Measurements from ENCODE around the gene SGPL1. TPM values are rescaled to one million over a fixed set of nuclear protein-coding genes. Genes with fewer than 3 reads are reported as not detected.

SGPL1 gene
- total RNA-seq, 1 donor from 2014 or later, result 51.5 TPM

GRCh38 chr10:70795613-70796012, 20.1 kb upstream of the SGPL1 start:
- H3K4me1 ChIP-seq, result peaks cover 15% of the 10 kb centered on the region
- no peaks in the 10 kb centered on the region for H4K20me1 ChIP-seq (ENCODE audit: low read depth)
- no peaks in the 10 kb centered on the region for H3K4me1 Mint-ChIP-seq
- H2AFZ ChIP-seq (replicated peaks), result no peak overlapping the region
- H3K36me3 ChIP-seq, result no peaks in the 10 kb centered on the region
- no peaks in the 10 kb centered on the region for H3K27me3 ChIP-seq
- H3K9ac ChIP-seq, result no peak overlapping the region
- no peaks in the 10 kb centered on the region for H3K9me3 ChIP-seq (ENCODE audit: low read depth)
- no peaks in the 10 kb centered on the region for H3F3A ChIP-seq (ENCODE audit: low read depth)
- TF ChIP-seq EZH2phosphoT487 (IDR thresholded peaks at IDR 0.05) (no peak), CTCF (IDR thresholded peaks at IDR 0.05) (no peak), EZH2 (IDR thresholded peaks at IDR 0.05) (no peak)
- no peak overlapping the region for H3K4me3 Mint-ChIP-seq
- H3K36me3 Mint-ChIP-seq, result no peaks in the 10 kb centered on the region
- no peak overlapping the region for H3K27ac ChIP-seq
- H3K4me2 ChIP-seq, result no peak overlapping the region
- no peak for DNase-seq (ENCODE audit: low spot score)
- no peaks in the 10 kb centered on the region for H3K79me2 ChIP-seq (ENCODE audit: low read depth)
- H3K4me3 ChIP-seq, result no peak overlapping the region
- no peak overlapping the region for H3K27ac Mint-ChIP-seq
- peaks cover 8% of the 10 kb centered on the region for H3K9me3 Mint-ChIP-seq
- H3K27me3 Mint-ChIP-seq (ENCODE audit: insufficient read depth, low read depth), result peaks cover 3% of the 10 kb centered on the region

- H3K4me1 ChIP-seq, result no peaks in the 10 kb centered on the region
- Mint-ChIP-seq H3K9me3 (peaks cover 8% of the 10 kb centered on the region), H3K27ac (no peak overlapping the region), H3K4me3 (no peak overlapping the region), H3K4me1 (no peaks in the 10 kb centered on the region), H3K36me3 (no peaks in the 10 kb centered on the region), H3K27me3 (ENCODE audit: insufficient read depth, low read depth) (peaks cover under 1% of the 10 kb centered on the region)
- H2AFZ ChIP-seq (replicated peaks), result no peak overlapping the region
- DNase-seq (ENCODE audit: low spot score), result no peak
- no peak overlapping the region for H3K27ac ChIP-seq
- no peaks in the 10 kb centered on the region for H3K79me2 ChIP-seq (ENCODE audit: low read depth)
- H3K27me3 ChIP-seq, result no peaks in the 10 kb centered on the region
- H3K36me3 ChIP-seq, result no peaks in the 10 kb centered on the region
- TF ChIP-seq CTCF (IDR thresholded peaks at IDR 0.05), result no peak
- no peak for TF ChIP-seq EZH2 (IDR thresholded peaks at IDR 0.05)
- no peaks in the 10 kb centered on the region for H3K9me3 ChIP-seq (ENCODE audit: low read depth)
- no peak overlapping the region for H3K4me2 ChIP-seq
- no peak overlapping the region for H3K4me3 ChIP-seq
- no peaks in the 10 kb centered on the region for H3F3A ChIP-seq (ENCODE audit: low read depth)
- H4K20me1 ChIP-seq (ENCODE audit: low read depth), result no peaks in the 10 kb centered on the region
- no peak overlapping the region for H3K9ac ChIP-seq
Measured at GRCh38 chr10:70797840-70798239, 17.9 kb upstream of the SGPL1 start.

- no peaks in the 10 kb centered on the region for H3K36me3 Mint-ChIP-seq
- Histone ChIP-seq H4K20me1 (ENCODE audit: low read depth) (no peaks in the 10 kb centered on the region), H3K4me3 (no peak overlapping the region), H3K27ac (no peak overlapping the region), H3K9ac (no peak overlapping the region), H3K27me3 (no peaks in the 10 kb centered on the region), H3K79me2 (ENCODE audit: low read depth) (no peaks in the 10 kb centered on the region), H2AFZ (replicated peaks) (no peak overlapping the region), H3K4me2 (no peak overlapping the region), H3K4me1 (no peaks in the 10 kb centered on the region), H3K9me3 (ENCODE audit: low read depth) (no peaks in the 10 kb centered on the region), H3F3A (ENCODE audit: low read depth) (no peaks in the 10 kb centered on the region), H3K36me3 (no peaks in the 10 kb centered on the region)
- DNase-seq (ENCODE audit: low spot score), result no peak
- H3K27me3 Mint-ChIP-seq (ENCODE audit: insufficient read depth, low read depth), result no peaks in the 10 kb centered on the region
- TF ChIP-seq CTCF (IDR thresholded peaks at IDR 0.05) (no peak), EZH2 (IDR thresholded peaks at IDR 0.05) (no peak), EZH2phosphoT487 (IDR thresholded peaks at IDR 0.05) (no peak)
- no peaks in the 10 kb centered on the region for H3K4me1 Mint-ChIP-seq
- H3K4me3 Mint-ChIP-seq, result no peak overlapping the region
- no peak overlapping the region for H3K27ac Mint-ChIP-seq
- peaks cover 8% of the 10 kb centered on the region for H3K9me3 Mint-ChIP-seq
Measured at GRCh38 chr10:70799124-70799523, 16.6 kb upstream of the SGPL1 start.

GRCh38 chr10:70801854-70802253, 13.9 kb upstream of the SGPL1 start:
- Histone ChIP-seq H3K79me2 (ENCODE audit: low read depth) (no peaks in the 10 kb centered on the region), H3K27me3 (no peaks in the 10 kb centered on the region), H3K9ac (no peak overlapping the region), H3F3A (ENCODE audit: low read depth) (no peaks in the 10 kb centered on the region), H3K4me1 (no peaks in the 10 kb centered on the region), H4K20me1 (ENCODE audit: low read depth) (no peaks in the 10 kb centered on the region), H3K4me2 (no peak overlapping the region), H2AFZ (replicated peaks) (no peak overlapping the region), H3K4me3 (no peak overlapping the region), H3K9me3 (ENCODE audit: low read depth) (no peaks in the 10 kb centered on the region), H3K36me3 (no peaks in the 10 kb centered on the region), H3K27ac (no peak overlapping the region)
- H3K4me1 Mint-ChIP-seq, result no peaks in the 10 kb centered on the region
- DNase-seq (ENCODE audit: low spot score), result no peak
- H3K9me3 Mint-ChIP-seq, result peaks cover 3% of the 10 kb centered on the region
- TF ChIP-seq EZH2phosphoT487 (IDR thresholded peaks at IDR 0.05), result no peak
- TF ChIP-seq EZH2 (IDR thresholded peaks at IDR 0.05), result no peak
- no peak for TF ChIP-seq CTCF (IDR thresholded peaks at IDR 0.05)
- no peak overlapping the region for H3K27ac Mint-ChIP-seq
- H3K27me3 Mint-ChIP-seq (ENCODE audit: insufficient read depth, low read depth), result no peaks in the 10 kb centered on the region
- no peaks in the 10 kb centered on the region for H3K36me3 Mint-ChIP-seq
- H3K4me3 Mint-ChIP-seq, result no peak overlapping the region

Data from neural progenitor cell (in vitro differentiated cells).